ENCODE data around the gene SURF1.
"Not testable (repeated sequence)": the region's sequence is repeated elsewhere in the genome, so short reads cannot be mapped to it uniquely, and the experiment has no call there.

SURF1 gene

GRCh38 chr9:133394687-133395271, 38.5 kb upstream of the SURF1 start:
- Histone ChIP-seq H3K9ac (ENCODE audit: low read length in 2 of 2) (no peak overlapping the region), H3K36me3 (ENCODE audit: control insufficient read depth in 2 of 2, insufficient read depth in 2 of 2, low read length in 2 of 2) (no peaks in the 10 kb centered on the region), H3K27me3 (ENCODE audit: control insufficient read depth in 1 of 2, insufficient read depth in 2 of 2, low read length in 2 of 2) (peaks cover 6 to 17% of the 10 kb centered on the region in 2 donors), H3K27ac (ENCODE audit: low read length) (no peak overlapping the region), H3K4me3 (ENCODE audit: low read length in 2 of 2) (no peak overlapping the region), H3K9me3 (ENCODE audit: control insufficient read depth in 2 of 2, low read length in 2 of 2) (no peaks in the 10 kb centered on the region), H3K4me1 (ENCODE audit: control insufficient read depth, insufficient read depth, low read length) (no peaks in the 10 kb centered on the region)

DNA sequence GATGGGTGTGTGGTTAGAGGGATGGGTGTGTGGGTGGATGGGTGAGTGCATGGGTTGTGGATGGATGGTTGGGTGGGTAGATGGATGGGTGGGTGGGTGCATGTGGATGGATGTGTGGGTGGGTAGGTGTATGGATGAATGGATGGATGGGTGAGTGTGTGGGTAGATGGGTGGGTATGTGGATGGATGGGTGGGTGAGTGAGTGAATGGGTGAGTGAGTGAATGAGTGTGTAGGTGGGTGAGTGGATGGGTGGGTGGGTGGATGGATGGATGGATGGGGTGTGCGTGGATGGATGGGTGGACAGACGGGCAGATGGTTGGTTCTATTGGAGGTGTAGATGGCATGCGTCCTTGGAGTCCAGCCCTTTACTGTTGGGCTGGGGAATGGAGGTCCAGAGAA, 37.1 kb upstream of the SURF1 start:
- H3K9me3 ChIP-seq (ENCODE audit: control insufficient read depth in 2 of 2, low read length in 2 of 2), result no peaks in the 10 kb centered on the region
- H3K36me3 ChIP-seq (ENCODE audit: control insufficient read depth in 2 of 2, insufficient read depth in 2 of 2, low read length in 2 of 2), result no peaks in the 10 kb centered on the region
- no peaks in the 10 kb centered on the region for H3K4me1 ChIP-seq (ENCODE audit: control insufficient read depth, insufficient read depth, low read length)
- H3K4me3 ChIP-seq (ENCODE audit: low read length in 2 of 2), result no peak overlapping the region
- H3K27me3 ChIP-seq (ENCODE audit: control insufficient read depth in 1 of 2, insufficient read depth in 2 of 2, low read length in 2 of 2), result peaks cover 14 to 18% of the 10 kb centered on the region in 2 donors
- no peak overlapping the region for H3K27ac ChIP-seq (ENCODE audit: low read length)
- no peak overlapping the region for H3K9ac ChIP-seq (ENCODE audit: low read length in 2 of 2)

DNA sequence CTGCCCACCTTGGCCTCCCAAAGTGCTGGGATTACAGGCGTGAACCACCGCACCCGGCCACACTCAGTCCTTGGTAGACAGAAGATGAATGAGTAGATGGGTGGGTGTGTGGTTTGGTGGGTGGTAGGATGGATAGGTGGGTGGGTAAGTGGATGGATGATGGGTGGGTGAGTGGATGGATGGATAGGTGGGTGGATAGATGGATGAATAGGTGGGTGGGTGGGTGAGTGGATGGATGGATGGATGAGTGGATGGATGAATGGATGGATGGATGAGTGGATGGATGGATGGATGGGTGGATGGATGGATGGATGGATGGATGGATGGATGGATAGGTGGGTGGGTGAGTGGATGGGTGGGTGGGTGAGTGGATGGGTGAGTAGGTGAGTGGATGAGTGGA, 36.0 kb upstream of the SURF1 start:
- not testable (repeated sequence) for H3K36me3 ChIP-seq (ENCODE audit: control insufficient read depth in 2 of 2, insufficient read depth in 2 of 2, low read length in 2 of 2); H3K4me1 ChIP-seq (ENCODE audit: control insufficient read depth, insufficient read depth, low read length); H3K9ac ChIP-seq (ENCODE audit: low read length in 2 of 2); H3K27ac ChIP-seq (ENCODE audit: low read length); H3K4me3 ChIP-seq (ENCODE audit: low read length in 2 of 2); H3K9me3 ChIP-seq (ENCODE audit: control insufficient read depth in 2 of 2, low read length in 2 of 2)
- peaks cover 14 to 18% of the 10 kb centered on the region in 2 donors for H3K27me3 ChIP-seq (ENCODE audit: control insufficient read depth in 1 of 2, insufficient read depth in 2 of 2, low read length in 2 of 2)

- not testable (repeated sequence) for H3K9me3 ChIP-seq (ENCODE audit: control insufficient read depth in 2 of 2, low read length in 2 of 2); H3K36me3 ChIP-seq (ENCODE audit: control insufficient read depth in 2 of 2, insufficient read depth in 2 of 2, low read length in 2 of 2); H3K27ac ChIP-seq (ENCODE audit: low read length); H3K4me3 ChIP-seq (ENCODE audit: low read length in 2 of 2); H3K9ac ChIP-seq (ENCODE audit: low read length in 2 of 2); H3K4me1 ChIP-seq (ENCODE audit: control insufficient read depth, insufficient read depth, low read length)
- H3K27me3 ChIP-seq (ENCODE audit: control insufficient read depth in 1 of 2, insufficient read depth in 2 of 2, low read length in 2 of 2), result peaks cover 14 to 18% of the 10 kb centered on the region in 2 donors
Observed at GRCh38 chr9:133391449-133391848, 35.2 kb upstream of the SURF1 start.

GRCh38 chr9:133390713-133391112, 34.4 kb upstream of the SURF1 start:
- H3K4me1 ChIP-seq (ENCODE audit: control insufficient read depth, insufficient read depth, low read length), result no peaks in the 10 kb centered on the region
- no peak overlapping the region for H3K27ac ChIP-seq (ENCODE audit: low read length)
- H3K36me3 ChIP-seq (ENCODE audit: control insufficient read depth in 2 of 2, insufficient read depth in 2 of 2, low read length in 2 of 2), result no peaks in the 10 kb centered on the region
- peaks cover 14 to 18% of the 10 kb centered on the region in 2 donors for H3K27me3 ChIP-seq (ENCODE audit: control insufficient read depth in 1 of 2, insufficient read depth in 2 of 2, low read length in 2 of 2)
- H3K4me3 ChIP-seq (ENCODE audit: low read length in 2 of 2), result no peak overlapping the region
- no peaks in the 10 kb centered on the region for H3K9me3 ChIP-seq (ENCODE audit: control insufficient read depth in 2 of 2, low read length in 2 of 2)
- no peak overlapping the region for H3K9ac ChIP-seq (ENCODE audit: low read length in 2 of 2)

DNA sequence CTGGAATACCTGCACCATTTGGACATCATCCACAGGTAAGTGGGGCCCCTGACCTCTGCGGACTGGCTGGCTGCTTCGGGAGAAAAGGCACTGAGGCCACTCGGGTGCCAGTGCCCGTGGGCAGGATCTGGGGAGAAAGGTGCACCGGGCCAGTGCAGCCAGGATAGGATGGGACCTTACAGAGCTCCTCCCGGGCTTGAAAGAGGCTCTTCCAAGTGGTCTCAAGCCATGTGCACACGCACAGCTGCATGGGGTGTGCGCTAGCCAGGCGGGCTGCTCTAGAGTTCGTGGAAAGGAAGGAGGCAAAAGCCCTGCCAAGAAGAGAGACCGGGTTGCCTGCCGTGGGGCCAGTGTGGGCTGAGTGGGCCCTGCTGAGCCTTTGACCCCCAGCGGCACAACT, 33.3 kb upstream of the SURF1 start:
- Histone ChIP-seq H3K4me1 (ENCODE audit: control insufficient read depth, insufficient read depth, low read length) (no peaks in the 10 kb centered on the region), H3K4me3 (ENCODE audit: low read length in 2 of 2) (no peak overlapping the region), H3K27me3 (ENCODE audit: control insufficient read depth in 1 of 2, insufficient read depth in 2 of 2, low read length in 2 of 2) (peaks cover 14 to 16% of the 10 kb centered on the region in 2 donors), H3K9ac (ENCODE audit: low read length in 2 of 2) (no peak overlapping the region), H3K9me3 (ENCODE audit: control insufficient read depth in 2 of 2, low read length in 2 of 2) (no peaks in the 10 kb centered on the region), H3K36me3 (ENCODE audit: control insufficient read depth in 2 of 2, insufficient read depth in 2 of 2, low read length in 2 of 2) (no peaks in the 10 kb centered on the region), H3K27ac (ENCODE audit: low read length) (no peak overlapping the region)

DNA sequence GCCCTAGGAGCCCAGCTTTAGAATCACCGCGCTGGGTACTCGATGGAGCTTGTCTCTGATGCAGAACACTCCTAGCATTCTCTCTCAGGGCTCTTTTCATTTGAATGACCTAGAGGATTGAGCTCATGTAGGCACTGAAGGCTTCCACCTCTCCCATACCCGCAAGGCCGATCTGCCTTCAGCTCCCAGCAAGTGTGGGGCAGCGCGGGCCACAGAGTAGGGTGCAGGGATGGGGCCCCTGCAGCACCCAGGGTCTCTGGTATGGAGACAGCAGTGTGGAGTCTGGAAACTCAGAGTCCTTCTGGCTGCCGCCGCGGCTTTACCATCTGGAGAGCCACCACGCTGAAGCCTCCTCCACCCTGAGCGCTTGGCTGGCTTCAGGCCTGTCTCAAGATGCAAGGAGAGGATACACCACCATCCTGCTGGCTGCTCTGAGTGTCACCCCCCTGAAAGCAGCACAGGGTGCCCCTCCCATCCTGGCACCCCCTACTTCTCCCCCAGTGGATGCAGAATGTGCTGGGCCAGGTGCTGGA, 32.8 kb upstream of the SURF1 start:
- H3K27me3 ChIP-seq (ENCODE audit: control insufficient read depth in 1 of 2, insufficient read depth in 2 of 2, low read length in 2 of 2), result peaks cover 14 to 15% of the 10 kb centered on the region in 2 donors
- no peak overlapping the region for H3K9ac ChIP-seq (ENCODE audit: low read length in 2 of 2)
- H3K36me3 ChIP-seq (ENCODE audit: control insufficient read depth in 2 of 2, insufficient read depth in 2 of 2, low read length in 2 of 2), result no peaks in the 10 kb centered on the region
- H3K4me3 ChIP-seq (ENCODE audit: low read length in 2 of 2), result no peak overlapping the region
- no peaks in the 10 kb centered on the region for H3K9me3 ChIP-seq (ENCODE audit: control insufficient read depth in 2 of 2, low read length in 2 of 2)
- H3K4me1 ChIP-seq (ENCODE audit: control insufficient read depth, insufficient read depth, low read length), result no peaks in the 10 kb centered on the region
- H3K27ac ChIP-seq (ENCODE audit: low read length), result no peak overlapping the region

- no peaks in the 10 kb centered on the region for H3K36me3 ChIP-seq (ENCODE audit: control insufficient read depth in 2 of 2, insufficient read depth in 2 of 2, low read length in 2 of 2)
Observed at GRCh38 chr9:133387680-133388079, 31.4 kb upstream of the SURF1 start.

DNA sequence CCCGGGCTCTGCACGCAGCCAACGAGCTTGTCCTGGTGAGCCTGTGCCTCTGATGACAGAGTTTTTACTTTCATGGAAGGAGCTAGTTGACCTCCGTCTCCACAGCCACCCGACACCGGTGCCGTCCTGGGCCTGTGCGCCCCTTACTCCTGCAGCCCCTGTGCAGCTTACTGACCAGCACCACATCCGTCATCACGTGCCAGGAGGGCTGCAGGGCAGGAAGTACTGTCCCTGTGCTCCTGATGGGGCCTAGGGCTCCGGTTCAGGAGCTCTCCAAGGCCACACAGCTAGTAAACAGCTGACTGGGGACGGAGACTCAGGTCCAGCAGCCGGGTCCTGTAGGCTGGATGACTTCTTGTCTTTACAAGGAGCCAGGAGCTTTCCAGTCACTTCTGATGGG, 30.1 kb upstream of the SURF1 start:
- Histone ChIP-seq H3K36me3 (ENCODE audit: control insufficient read depth in 2 of 2, insufficient read depth in 2 of 2, low read length in 2 of 2) (no peaks in the 10 kb centered on the region), H3K27me3 (ENCODE audit: control insufficient read depth in 1 of 2, insufficient read depth in 2 of 2, low read length in 2 of 2) (peaks cover 10 to 14% of the 10 kb centered on the region in 2 donors), H3K4me1 (ENCODE audit: control insufficient read depth, insufficient read depth, low read length) (no peaks in the 10 kb centered on the region), H3K9ac (ENCODE audit: low read length in 2 of 2) (no peak overlapping the region), H3K27ac (ENCODE audit: low read length) (no peak overlapping the region), H3K4me3 (ENCODE audit: low read length in 2 of 2) (no peak overlapping the region), H3K9me3 (ENCODE audit: control insufficient read depth in 2 of 2, low read length in 2 of 2) (no peaks in the 10 kb centered on the region)

More at GRCh38 chr9:133387680-133388079, 31.4 kb upstream of the SURF1 start:
- no peak overlapping the region for H3K9ac ChIP-seq (ENCODE audit: low read length in 2 of 2)
- no peaks in the 10 kb centered on the region for H3K4me1 ChIP-seq (ENCODE audit: control insufficient read depth, insufficient read depth, low read length)
- H3K27me3 ChIP-seq (ENCODE audit: control insufficient read depth in 1 of 2, insufficient read depth in 2 of 2, low read length in 2 of 2), result peaks cover 10 to 14% of the 10 kb centered on the region in 2 donors
- H3K27ac ChIP-seq (ENCODE audit: low read length), result no peak overlapping the region
- H3K4me3 ChIP-seq (ENCODE audit: low read length in 2 of 2), result no peak overlapping the region
- no peaks in the 10 kb centered on the region for H3K9me3 ChIP-seq (ENCODE audit: control insufficient read depth in 2 of 2, low read length in 2 of 2)

GRCh38 chr9:133385452-133385851, 29.2 kb upstream of the SURF1 start:
- Histone ChIP-seq H3K36me3 (ENCODE audit: control insufficient read depth in 2 of 2, insufficient read depth in 2 of 2, low read length in 2 of 2) (no peaks in the 10 kb centered on the region), H3K9me3 (ENCODE audit: control insufficient read depth in 2 of 2, low read length in 2 of 2) (no peaks in the 10 kb centered on the region), H3K27me3 (ENCODE audit: control insufficient read depth in 1 of 2, insufficient read depth in 2 of 2, low read length in 2 of 2) (peaks cover 7 to 10% of the 10 kb centered on the region in 2 donors), H3K9ac (ENCODE audit: low read length in 2 of 2) (no peak overlapping the region), H3K4me3 (ENCODE audit: low read length in 2 of 2) (no peak overlapping the region), H3K4me1 (ENCODE audit: control insufficient read depth, insufficient read depth, low read length) (no peaks in the 10 kb centered on the region), H3K27ac (ENCODE audit: low read length) (no peak overlapping the region)

GRCh38 chr9:133384736-133385321, 28.5 kb upstream of the SURF1 start:
- no peaks in the 10 kb centered on the region for H3K36me3 ChIP-seq (ENCODE audit: control insufficient read depth in 2 of 2, insufficient read depth in 2 of 2, low read length in 2 of 2)
- no peak overlapping the region for H3K9ac ChIP-seq (ENCODE audit: low read length in 2 of 2)
- H3K4me1 ChIP-seq (ENCODE audit: control insufficient read depth, insufficient read depth, low read length), result no peaks in the 10 kb centered on the region
- no peaks in the 10 kb centered on the region for H3K9me3 ChIP-seq (ENCODE audit: control insufficient read depth in 2 of 2, low read length in 2 of 2)
- no peak overlapping the region for H3K4me3 ChIP-seq (ENCODE audit: low read length in 2 of 2)
- H3K27ac ChIP-seq (ENCODE audit: low read length), result no peak overlapping the region
- H3K27me3 ChIP-seq (ENCODE audit: control insufficient read depth in 1 of 2, insufficient read depth in 2 of 2, low read length in 2 of 2), result peaks cover 2 to 9% of the 10 kb centered on the region in 2 donors

All from stomach smooth muscle (tissue), 2 donors.